ENCODE results near the gene SKAP1. TPM values are rescaled to one million over a fixed set of nuclear protein-coding genes. Genes with fewer than 3 reads are reported as not detected.

SKAP1 gene
- total and polyA plus RNA-seq, 4 donors, result 4.4 to 36.1 (median 24.7) TPM

DNA sequence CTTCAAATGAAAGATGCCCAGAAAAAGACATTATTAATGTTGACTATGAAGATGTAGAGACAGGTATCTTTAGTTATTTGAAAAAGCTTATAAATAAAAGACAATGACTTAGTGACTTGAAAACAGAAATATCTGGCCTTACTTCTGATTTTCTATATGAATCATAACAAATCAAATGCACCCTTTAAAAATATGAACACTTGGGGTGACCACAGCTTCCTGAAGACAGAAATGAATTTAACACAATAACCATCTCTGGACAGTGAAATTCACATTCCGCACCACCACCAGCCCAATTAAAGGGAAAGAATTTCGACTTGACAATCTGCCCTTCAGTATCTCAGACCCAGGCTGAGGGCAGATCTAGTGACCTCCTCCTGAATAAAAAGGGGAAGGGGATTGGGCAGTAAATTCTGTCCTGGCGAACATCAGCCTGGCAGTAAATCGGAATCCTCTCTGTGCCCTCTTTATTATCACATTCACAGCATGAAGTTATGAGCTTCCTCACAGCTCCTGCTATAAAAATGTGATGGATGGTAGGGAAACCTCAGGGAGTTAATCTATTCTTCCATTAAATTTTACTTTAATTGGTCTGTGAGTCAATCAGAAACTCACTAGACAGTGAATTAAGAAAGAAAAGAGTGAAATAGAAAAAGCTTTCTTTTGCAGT is 190.9 kb downstream of the SKAP1 start:
- H3K27ac ChIP-seq (ENCODE audit: low read depth, low read length), result no peak overlapping the region
- H3K27me3 ChIP-seq (ENCODE audit: control insufficient read depth, insufficient read depth, low read length), result no peaks in the 10 kb centered on the region
- peak in 1 of 6 donors; percentile 86 for DNase-seq (ENCODE audit: low read depth in 4 of 6, low spot score in 6 of 6)

DNA sequence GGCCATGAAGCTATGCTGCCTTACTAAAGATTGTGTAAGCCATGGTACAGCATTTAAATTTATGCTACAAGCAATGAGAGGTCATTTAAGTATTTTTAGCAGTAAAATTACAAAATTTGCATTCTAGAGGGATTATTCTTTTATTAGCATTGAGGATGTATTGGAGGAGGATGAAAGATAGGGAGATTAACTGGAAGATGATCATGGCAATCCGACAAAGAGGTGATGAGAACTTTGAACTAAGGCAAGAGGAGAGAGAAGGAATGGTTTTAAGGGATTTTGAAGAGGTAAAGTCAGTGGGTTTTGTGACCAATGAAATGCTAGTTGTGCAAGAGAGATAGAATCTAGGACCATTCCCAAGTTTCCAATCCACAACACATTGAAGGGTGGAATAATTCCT is 192.6 kb downstream of the SKAP1 start:
- Histone ChIP-seq H3K4me1 (ENCODE audit: control insufficient read depth, insufficient read depth, low read length) (no peaks in the 10 kb centered on the region), H3K27ac (ENCODE audit: low read depth, low read length) (no peak overlapping the region), H3K9me3 (ENCODE audit: control insufficient read depth, insufficient read depth, low read length) (no peaks in the 10 kb centered on the region), H3K36me3 (ENCODE audit: control insufficient read depth, insufficient read depth, low read length) (no peaks in the 10 kb centered on the region), H3K27me3 (ENCODE audit: control insufficient read depth, insufficient read depth, low read length) (no peaks in the 10 kb centered on the region), H3K4me3 (ENCODE audit: low read depth, low read length) (no peak overlapping the region)
- no peak for DNase-seq (ENCODE audit: low read depth in 4 of 6, low spot score in 6 of 6)
- 88% methylated on average over 1 of the region's 1 CpG for WGBS (ENCODE audit: insufficient coverage)

More for the DNA sequence above, 190.9 kb downstream of the SKAP1 start:
- Histone ChIP-seq H3K36me3 (ENCODE audit: control insufficient read depth, insufficient read depth, low read length) (no peaks in the 10 kb centered on the region), H3K4me3 (ENCODE audit: low read depth, low read length) (no peak overlapping the region), H3K4me1 (ENCODE audit: control insufficient read depth, insufficient read depth, low read length) (no peaks in the 10 kb centered on the region), H3K9me3 (ENCODE audit: control insufficient read depth, insufficient read depth, low read length) (no peaks in the 10 kb centered on the region)
- no CpG with 5 or more reads among the region's 4 CpGs for WGBS (ENCODE audit: insufficient coverage)

DNA sequence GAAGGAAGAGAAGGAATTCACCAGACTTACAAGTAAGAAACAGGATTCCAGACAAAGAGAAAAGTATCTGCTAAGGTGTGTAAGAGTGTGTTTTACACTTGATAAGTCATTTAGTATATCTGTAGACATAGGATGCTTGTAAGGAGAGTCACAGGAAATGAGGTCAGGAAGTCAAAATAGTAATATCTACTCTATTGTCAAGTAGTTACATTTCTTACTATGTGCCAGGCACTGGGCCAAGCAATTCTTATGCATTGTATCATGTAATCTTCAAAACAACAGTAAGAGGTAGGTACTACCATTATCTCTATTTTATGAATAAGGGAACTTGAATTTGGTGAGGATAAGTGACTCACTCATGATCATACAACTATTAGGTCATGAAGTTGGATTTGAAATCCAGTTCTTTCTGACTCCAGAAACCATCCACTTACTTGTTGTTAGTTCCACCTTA is 193.3 kb downstream of the SKAP1 start:
- H3K9me3 ChIP-seq (ENCODE audit: control insufficient read depth, insufficient read depth, low read length), result no peaks in the 10 kb centered on the region
- no peaks in the 10 kb centered on the region for H3K36me3 ChIP-seq (ENCODE audit: control insufficient read depth, insufficient read depth, low read length)
- DNase-seq (ENCODE audit: low read depth in 4 of 6, low spot score in 6 of 6), result no peak
- H3K4me3 ChIP-seq (ENCODE audit: low read depth, low read length), result no peak overlapping the region
- no peaks in the 10 kb centered on the region for H3K4me1 ChIP-seq (ENCODE audit: control insufficient read depth, insufficient read depth, low read length)
- H3K27me3 ChIP-seq (ENCODE audit: control insufficient read depth, insufficient read depth, low read length), result no peaks in the 10 kb centered on the region
- H3K27ac ChIP-seq (ENCODE audit: low read depth, low read length), result no peak overlapping the region

DNA sequence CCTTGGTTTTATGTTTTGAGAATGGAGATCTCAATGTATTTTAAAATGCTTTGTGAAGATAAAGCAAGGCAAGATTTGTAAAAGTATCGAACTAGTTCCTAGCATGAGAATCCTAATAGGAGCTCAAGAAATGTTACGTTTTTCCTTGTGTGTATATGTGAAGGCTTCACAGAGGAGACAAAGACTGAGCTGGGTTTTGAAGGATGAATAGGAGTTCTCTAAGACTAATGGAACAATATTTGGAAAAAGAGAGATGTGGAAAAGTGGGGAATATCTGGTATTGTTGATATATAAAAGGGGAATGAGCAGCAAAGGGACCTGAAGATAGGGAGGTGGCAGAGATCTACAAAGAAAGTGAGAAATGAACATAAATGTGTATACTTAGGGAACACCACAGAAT is 195.1 kb downstream of the SKAP1 start:
- H3K27ac ChIP-seq (ENCODE audit: low read depth, low read length), result no peak overlapping the region
- H3K9me3 ChIP-seq (ENCODE audit: control insufficient read depth, insufficient read depth, low read length), result no peaks in the 10 kb centered on the region
- no peaks in the 10 kb centered on the region for H3K4me1 ChIP-seq (ENCODE audit: control insufficient read depth, insufficient read depth, low read length)
- H3K27me3 ChIP-seq (ENCODE audit: control insufficient read depth, insufficient read depth, low read length), result no peaks in the 10 kb centered on the region
- no peak for DNase-seq (ENCODE audit: low read depth in 4 of 6, low spot score in 6 of 6)
- 96% methylated on average over 2 of the region's 2 CpGs for WGBS (ENCODE audit: insufficient coverage)
- no peak overlapping the region for H3K4me3 ChIP-seq (ENCODE audit: low read depth, low read length)
- no peaks in the 10 kb centered on the region for H3K36me3 ChIP-seq (ENCODE audit: control insufficient read depth, insufficient read depth, low read length)

DNA sequence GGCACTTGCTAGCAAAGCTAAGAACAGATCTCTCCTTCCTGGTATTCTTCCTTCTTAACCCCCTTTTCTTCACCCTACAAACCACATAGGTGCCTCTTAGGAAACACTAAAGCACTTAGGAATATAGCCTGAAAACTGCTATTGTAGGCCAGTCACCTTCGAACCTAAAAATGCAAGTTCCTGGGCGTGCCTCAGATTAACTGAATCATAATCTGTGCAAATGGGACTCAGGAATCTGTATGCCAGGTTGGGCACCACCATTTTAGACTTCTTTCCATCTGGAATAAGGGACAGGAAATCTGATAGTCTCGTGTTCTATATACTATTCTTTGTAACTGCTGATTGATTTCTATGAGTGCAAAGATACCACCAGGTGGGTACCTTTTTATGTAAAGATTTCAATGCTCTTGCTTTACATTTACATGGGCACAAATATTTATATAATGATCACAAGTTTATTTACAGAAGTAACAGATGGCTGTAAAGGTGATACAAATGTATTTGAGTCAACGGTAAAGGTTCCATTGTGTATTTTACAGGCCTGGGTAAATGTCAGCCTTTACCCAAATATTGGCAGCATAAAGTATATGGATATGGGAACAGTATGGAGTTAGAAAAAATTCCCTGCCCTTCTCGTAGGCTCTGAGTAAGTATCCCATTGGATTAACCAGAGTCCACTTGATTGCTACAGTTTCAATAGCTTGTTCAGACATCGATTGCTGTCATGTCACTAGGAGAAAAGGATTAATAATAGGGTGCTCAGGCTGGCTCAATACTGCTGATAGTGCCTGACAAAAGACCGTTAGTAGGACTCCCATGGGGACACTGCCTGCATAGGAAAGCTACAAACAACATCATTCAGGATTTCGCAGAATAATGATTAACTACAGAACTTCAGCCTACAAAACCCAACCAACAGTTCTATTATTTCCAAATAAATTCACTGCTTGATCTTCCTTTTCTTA is 197.7 kb downstream of the SKAP1 start:
- WGBS (ENCODE audit: insufficient coverage), result 86% methylated on average over 4 of the region's 8 CpGs
- no peak overlapping the region for H3K4me3 ChIP-seq (ENCODE audit: low read depth, low read length)
- DNase-seq (ENCODE audit: low read depth in 4 of 6, low spot score in 6 of 6), result no peak
- no peaks in the 10 kb centered on the region for H3K27me3 ChIP-seq (ENCODE audit: control insufficient read depth, insufficient read depth, low read length)
- H3K27ac ChIP-seq (ENCODE audit: low read depth, low read length), result no peak overlapping the region
- H3K36me3 ChIP-seq (ENCODE audit: control insufficient read depth, insufficient read depth, low read length), result no peaks in the 10 kb centered on the region
- H3K9me3 ChIP-seq (ENCODE audit: control insufficient read depth, insufficient read depth, low read length), result no peaks in the 10 kb centered on the region
- H3K4me1 ChIP-seq (ENCODE audit: control insufficient read depth, insufficient read depth, low read length), result no peaks in the 10 kb centered on the region

DNA sequence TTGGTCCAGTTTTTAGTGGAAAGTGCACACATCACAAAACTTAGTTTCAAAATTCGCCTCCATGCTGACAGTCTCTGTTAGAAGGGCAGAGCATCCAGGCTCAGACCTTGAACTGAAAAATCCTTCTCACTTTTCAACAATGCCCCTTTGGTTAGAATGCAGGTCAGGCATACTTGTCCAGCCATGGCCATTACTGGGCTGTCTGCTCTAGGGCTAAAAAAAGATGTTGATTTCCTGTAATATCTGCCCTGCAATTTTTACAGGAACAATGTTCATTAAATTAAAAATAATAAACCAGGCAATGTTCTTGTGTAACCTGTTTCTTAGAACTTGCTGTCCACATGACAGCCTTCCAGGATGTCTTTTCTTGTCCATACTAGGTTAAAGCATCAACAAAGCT is 200.1 kb downstream of the SKAP1 start:
- WGBS (ENCODE audit: insufficient coverage), result 86% methylated on average over 1 of the region's 1 CpG
- Histone ChIP-seq H3K4me1 (ENCODE audit: control insufficient read depth, insufficient read depth, low read length) (no peaks in the 10 kb centered on the region), H3K4me3 (ENCODE audit: low read depth, low read length) (no peak overlapping the region), H3K36me3 (ENCODE audit: control insufficient read depth, insufficient read depth, low read length) (no peaks in the 10 kb centered on the region), H3K9me3 (ENCODE audit: control insufficient read depth, insufficient read depth, low read length) (no peaks in the 10 kb centered on the region), H3K27me3 (ENCODE audit: control insufficient read depth, insufficient read depth, low read length) (no peaks in the 10 kb centered on the region), H3K27ac (ENCODE audit: low read depth, low read length) (no peak overlapping the region)
- DNase-seq (ENCODE audit: low read depth in 4 of 6, low spot score in 6 of 6), result no peak

DNA sequence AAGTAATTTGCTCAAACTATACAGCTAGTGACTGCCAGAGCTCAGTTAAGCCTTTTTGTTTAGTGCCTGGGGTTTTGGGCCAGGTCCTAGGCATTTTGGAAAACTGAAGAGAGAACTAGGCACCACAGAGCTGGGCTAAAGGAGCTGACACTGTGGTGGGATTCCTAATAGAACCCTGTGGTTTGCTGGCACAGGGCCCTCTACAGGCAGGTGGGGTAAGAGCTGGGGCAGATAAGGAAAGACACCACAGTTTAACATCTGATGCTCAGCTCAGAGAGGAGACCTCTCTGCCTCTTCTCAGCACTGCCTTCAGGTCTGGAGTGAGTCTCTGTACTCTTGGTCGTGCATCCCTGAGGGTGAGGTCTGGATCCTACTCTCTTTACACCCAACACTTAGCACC is 201.3 kb downstream of the SKAP1 start:
- WGBS (ENCODE audit: insufficient coverage), result 88% methylated on average over 1 of the region's 1 CpG

DNA sequence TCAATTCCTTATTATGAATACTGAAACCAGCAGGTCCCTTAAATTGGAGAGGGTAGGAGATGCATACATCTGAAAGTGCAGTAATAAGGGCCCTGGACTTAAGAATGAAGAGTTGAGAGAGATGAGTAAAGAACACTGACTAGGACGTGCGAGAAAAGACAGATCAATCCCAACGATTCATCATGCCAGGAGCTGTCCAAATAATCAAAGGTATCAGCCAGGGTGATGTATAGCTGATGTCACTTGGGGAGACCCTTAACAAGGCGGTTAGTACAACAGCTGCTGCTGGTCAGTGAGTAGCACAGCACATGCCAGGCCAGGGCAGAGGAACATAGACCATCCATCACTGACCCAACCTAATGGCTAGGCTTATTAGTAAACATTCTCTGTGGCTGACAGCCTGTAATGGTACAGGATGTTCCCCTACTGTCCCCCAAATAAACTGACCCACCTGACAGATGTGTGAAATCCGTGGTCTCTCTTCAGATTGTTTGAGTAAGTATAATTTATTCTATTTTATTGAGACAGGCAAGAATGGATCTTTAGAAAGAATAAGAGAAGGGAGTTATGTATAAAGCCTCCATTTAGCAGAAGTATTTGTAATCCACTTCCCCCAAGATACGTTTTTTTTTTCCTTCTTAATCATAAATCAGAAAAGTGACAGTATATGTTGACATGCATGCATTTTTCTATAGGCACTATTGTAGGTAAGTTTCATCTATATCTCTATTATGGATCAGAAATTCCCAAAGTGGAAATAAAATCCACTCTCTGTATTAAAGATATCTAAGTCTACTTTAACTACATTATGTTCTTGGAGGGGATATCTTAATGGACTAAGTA is 204.1 kb downstream of the SKAP1 start:
- Histone ChIP-seq H3K27ac (ENCODE audit: low read depth, low read length) (no peak overlapping the region), H3K27me3 (ENCODE audit: control insufficient read depth, insufficient read depth, low read length) (no peaks in the 10 kb centered on the region), H3K9me3 (ENCODE audit: control insufficient read depth, insufficient read depth, low read length) (no peaks in the 10 kb centered on the region), H3K4me1 (ENCODE audit: control insufficient read depth, insufficient read depth, low read length) (no peaks in the 10 kb centered on the region), H3K36me3 (ENCODE audit: control insufficient read depth, insufficient read depth, low read length) (no peaks in the 10 kb centered on the region), H3K4me3 (ENCODE audit: low read depth, low read length) (no peak overlapping the region)
- no peak for DNase-seq (ENCODE audit: low read depth in 4 of 6, low spot score in 6 of 6)
- 56% methylated on average over 3 of the region's 6 CpGs for WGBS (ENCODE audit: insufficient coverage)

More for the DNA sequence above, 201.3 kb downstream of the SKAP1 start:
- Histone ChIP-seq H3K27ac (ENCODE audit: low read depth, low read length) (no peak overlapping the region), H3K4me1 (ENCODE audit: control insufficient read depth, insufficient read depth, low read length) (no peaks in the 10 kb centered on the region), H3K27me3 (ENCODE audit: control insufficient read depth, insufficient read depth, low read length) (no peaks in the 10 kb centered on the region), H3K4me3 (ENCODE audit: low read depth, low read length) (no peak overlapping the region), H3K36me3 (ENCODE audit: control insufficient read depth, insufficient read depth, low read length) (no peaks in the 10 kb centered on the region), H3K9me3 (ENCODE audit: control insufficient read depth, insufficient read depth, low read length) (no peaks in the 10 kb centered on the region)
- no peak for DNase-seq (ENCODE audit: low read depth in 4 of 6, low spot score in 6 of 6)

DNA sequence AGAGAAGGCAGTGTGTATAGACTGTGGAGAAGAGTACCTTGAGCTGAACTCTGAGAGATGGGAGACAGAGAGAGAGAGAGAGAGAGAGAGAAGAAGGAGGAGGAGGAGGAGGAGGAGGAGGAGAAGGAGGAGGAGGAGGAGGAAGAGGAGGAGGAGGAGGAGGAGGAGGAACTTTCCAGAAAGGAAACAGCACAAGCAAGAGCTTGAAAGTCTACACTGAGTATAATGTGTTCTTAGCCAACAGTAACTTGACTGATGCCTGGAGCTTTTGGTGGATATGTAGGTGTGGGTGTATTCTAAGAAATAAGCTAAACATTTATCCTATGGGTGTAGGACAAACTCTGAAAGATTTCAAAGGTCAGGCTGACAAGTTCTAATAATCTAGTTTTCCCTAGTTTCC is 206.1 kb downstream of the SKAP1 start:
- Histone ChIP-seq H3K4me1 (ENCODE audit: control insufficient read depth, insufficient read depth, low read length) (no peaks in the 10 kb centered on the region), H3K27ac (ENCODE audit: low read depth, low read length) (no peak overlapping the region), H3K4me3 (ENCODE audit: low read depth, low read length) (no peak overlapping the region), H3K36me3 (ENCODE audit: control insufficient read depth, insufficient read depth, low read length) (no peaks in the 10 kb centered on the region), H3K27me3 (ENCODE audit: control insufficient read depth, insufficient read depth, low read length) (no peaks in the 10 kb centered on the region), H3K9me3 (ENCODE audit: control insufficient read depth, insufficient read depth, low read length) (no peaks in the 10 kb centered on the region)
- DNase-seq (ENCODE audit: low read depth in 4 of 6, low spot score in 6 of 6), result no peak
